Raji (cell line): ENCODE data around the gene AMPH.

Experiments used
- POLR2A ChIP-seq: IDR thresholded peaks from 2 replicates; pipeline ENCODE4 v1.6.1; 2011; ENCODE audit warnings: low read depth, low read length, control low read depth; ENCODE audit not compliant: insufficient read depth

Gene AMPH

GRCh38 chr7:38413784-38414183, 217.4 kb downstream of the AMPH start:
- no peak for TF ChIP-seq POLR2A

- no peak for TF ChIP-seq POLR2A
Observed at GRCh38 chr7:38411404-38411803, 219.8 kb downstream of the AMPH start.

DNA sequence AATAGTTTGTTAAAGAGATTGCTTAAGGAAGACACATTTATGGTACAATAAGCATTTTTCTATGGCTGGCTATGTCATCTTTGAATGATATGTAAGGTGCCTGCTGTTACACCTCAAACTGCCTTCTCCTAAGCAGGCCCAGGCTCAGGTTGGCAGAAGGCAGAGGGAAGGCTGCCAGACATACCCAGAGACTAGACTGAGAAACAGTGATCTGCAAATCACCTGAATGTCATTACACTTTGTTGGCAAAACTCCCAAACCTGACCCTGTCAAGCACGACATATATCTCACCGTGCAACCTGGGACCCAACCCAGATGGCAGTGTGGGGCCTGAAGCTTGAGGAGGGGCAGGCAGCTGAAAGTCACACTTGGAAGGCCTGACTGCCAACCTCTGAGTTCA, 221.1 kb downstream of the AMPH start:
- TF ChIP-seq POLR2A, result no peak

GRCh38 chr7:38409531-38409930, 221.6 kb downstream of the AMPH start:
- TF ChIP-seq POLR2A, result no peak

- no peak for TF ChIP-seq POLR2A
Observed at GRCh38 chr7:38398725-38399321, 232.3 kb downstream of the AMPH start.

DNA sequence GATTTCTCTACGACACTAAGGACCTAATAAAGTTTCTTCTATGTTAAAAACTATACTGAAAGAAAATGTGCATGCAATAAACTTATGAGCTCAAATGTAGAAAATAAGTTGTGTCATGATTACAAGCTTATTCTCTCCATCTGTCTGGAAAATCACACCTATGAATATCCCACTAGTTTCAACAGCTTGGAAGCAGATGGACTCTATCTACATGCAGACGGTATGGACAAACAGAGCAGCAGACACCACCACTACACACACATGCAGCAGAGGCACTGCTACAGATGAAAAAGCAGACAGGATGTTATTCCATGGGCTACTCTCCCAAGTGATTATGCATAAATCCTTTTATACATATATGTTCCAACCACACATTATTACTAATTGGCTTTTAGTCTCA, 234.3 kb downstream of the AMPH start:
- TF ChIP-seq POLR2A, result no peak

DNA sequence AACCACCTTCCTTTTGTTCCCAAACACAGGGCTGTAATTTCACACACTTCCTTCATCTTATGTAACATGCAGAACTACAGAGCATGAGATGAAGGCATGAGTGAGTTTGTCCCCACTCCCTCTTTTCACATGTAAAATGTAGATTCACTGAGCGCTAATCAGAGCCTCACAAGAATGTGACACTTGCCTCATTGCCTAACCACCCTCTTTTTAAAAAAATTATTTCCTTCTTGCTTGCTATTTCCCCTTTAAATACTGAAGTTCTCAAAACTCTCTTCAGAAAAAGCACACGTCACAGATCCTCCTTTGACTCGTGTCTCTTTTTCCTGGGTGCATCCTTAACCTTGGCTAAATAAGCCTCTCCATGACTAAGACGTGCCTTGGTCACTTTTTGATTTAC, 236.5 kb downstream of the AMPH start:
- no peak for TF ChIP-seq POLR2A

DNA sequence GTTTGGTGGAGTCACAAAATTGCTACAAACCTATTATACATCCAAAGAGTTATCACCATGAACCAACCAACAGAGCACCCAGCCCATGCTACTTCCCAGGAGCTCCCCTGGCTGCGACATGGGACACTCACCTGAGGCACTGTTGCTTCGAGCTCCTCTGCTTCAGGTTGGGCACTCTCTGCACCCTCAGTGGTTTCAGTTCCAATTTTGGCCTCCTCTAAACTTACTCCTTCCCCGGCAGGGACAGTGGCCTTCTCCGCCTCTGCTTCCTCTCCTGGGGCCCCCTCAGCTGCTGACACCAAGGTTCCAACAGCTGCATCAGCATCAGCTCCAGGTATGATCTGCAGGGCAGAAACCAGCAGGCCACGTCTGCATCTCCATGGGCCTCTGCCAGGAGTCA, 237.3 kb downstream of the AMPH start:
- TF ChIP-seq POLR2A, result no peak

- no peak for TF ChIP-seq POLR2A
Observed at GRCh38 chr7:38391751-38392150, 239.4 kb downstream of the AMPH start.

GRCh38 chr7:38385682-38386081, 245.5 kb downstream of the AMPH start:
- TF ChIP-seq POLR2A, result no peak

- TF ChIP-seq POLR2A, result no peak
Observed at GRCh38 chr7:38383281-38383680, 247.9 kb downstream of the AMPH start.

GRCh38 chr7:38382684-38383083, 248.5 kb downstream of the AMPH start:
- TF ChIP-seq POLR2A, result no peak

GRCh38 chr7:38375453-38375852, 255.7 kb downstream of the AMPH start:
- TF ChIP-seq POLR2A, result no peak

DNA sequence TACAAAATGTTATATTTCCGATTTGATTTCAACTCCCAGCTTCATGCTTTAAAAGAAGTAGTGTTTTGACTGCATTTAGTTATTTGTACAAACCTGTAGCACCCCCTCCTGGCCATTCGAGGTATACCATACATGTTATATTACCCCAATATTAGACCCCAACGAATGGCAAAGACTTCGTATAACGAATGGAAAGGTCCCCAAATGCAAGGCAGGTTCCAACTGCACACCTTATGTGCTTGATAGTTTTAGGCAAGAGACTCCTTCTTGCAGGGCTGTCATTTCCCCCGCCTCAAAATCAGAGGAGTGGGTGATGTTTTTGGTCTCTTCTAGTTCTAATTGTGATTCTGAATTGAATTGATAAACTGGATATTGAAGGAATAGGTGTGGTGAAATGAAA, 256.7 kb downstream of the AMPH start:
- TF ChIP-seq POLR2A, result no peak

DNA sequence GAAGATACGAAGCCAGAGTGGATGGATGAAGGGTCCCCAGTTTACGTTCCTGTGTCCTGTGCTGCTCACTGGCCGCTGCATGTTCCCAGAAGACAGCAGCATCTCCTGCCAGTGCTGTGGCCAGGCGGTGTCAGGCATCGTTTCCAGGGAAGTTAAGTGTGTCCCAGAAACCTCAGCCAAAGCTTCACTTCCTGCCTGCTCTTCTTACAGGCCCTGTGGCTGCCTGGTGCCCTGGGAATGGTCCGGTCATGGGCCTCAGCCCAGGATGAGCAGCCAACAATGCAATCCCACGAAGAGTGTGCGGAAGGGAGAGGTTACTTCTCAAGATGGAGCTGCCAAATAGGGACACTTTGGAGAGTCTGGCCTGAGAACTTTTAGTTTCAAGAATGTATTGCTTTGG, 258.0 kb downstream of the AMPH start:
- TF ChIP-seq POLR2A, result no peak

GRCh38 chr7:38372290-38372689, 258.9 kb downstream of the AMPH start:
- no peak for TF ChIP-seq POLR2A

GRCh38 chr7:38369816-38370493, 261.2 kb downstream of the AMPH start:
- no peak for TF ChIP-seq POLR2A
